GM19023 (cell line): ENCODE measurements around the gene PDZRN3.

ENCODE experiments used
- ATAC-seq: cut with Tn5 transposase; IDR thresholded peaks from one replicate; pipeline ENCODE4 v1.9.1; 2021; ENCODE audit warnings: mild to moderate bottlenecking, moderate library complexity; ENCODE audit not compliant: unreplicated experiment

PDZRN3 gene

GRCh38 chr3:73624821-73625665 lies at the start of gene PDZRN3:
TSS of gene PDZRN3 (minus strand) at chr3:73624941.
- no peak for ATAC-seq

- ATAC-seq, result no peak
Observed at GRCh38 chr3:73674280-73674679, 49.5 kb upstream of the PDZRN3 start.

GRCh38 chr3:73669260-73669659 lies 44.5 kb upstream of the PDZRN3 start:
- ATAC-seq, result no peak

GRCh38 chr3:73668391-73668790 lies 43.6 kb upstream of the PDZRN3 start:
- no peak for ATAC-seq

GRCh38 chr3:73667889-73668288 lies 43.1 kb upstream of the PDZRN3 start:
- no peak for ATAC-seq

- no peak for ATAC-seq
Observed at GRCh38 chr3:73665286-73665685, 40.5 kb upstream of the PDZRN3 start.

GRCh38 chr3:73664389-73664788 lies 39.6 kb upstream of the PDZRN3 start:
- ATAC-seq, result no peak

- ATAC-seq, result no peak
Observed at GRCh38 chr3:73663495-73663894, 38.8 kb upstream of the PDZRN3 start.

- ATAC-seq, result no peak
Observed at GRCh38 chr3:73661265-73661664, 36.5 kb upstream of the PDZRN3 start.

GRCh38 chr3:73658227-73658626 lies 33.5 kb upstream of the PDZRN3 start:
- no peak for ATAC-seq

- no peak for ATAC-seq
Observed at GRCh38 chr3:73657186-73657585, 32.4 kb upstream of the PDZRN3 start.

- ATAC-seq, result no peak
Observed at GRCh38 chr3:73656241-73656890, 31.6 kb upstream of the PDZRN3 start.

GRCh38 chr3:73655197-73655596 lies 30.5 kb upstream of the PDZRN3 start:
- no peak for ATAC-seq

GRCh38 chr3:73653877-73654276 lies 29.1 kb upstream of the PDZRN3 start:
- no peak for ATAC-seq

GRCh38 chr3:73653351-73653750 lies 28.6 kb upstream of the PDZRN3 start:
- no peak for ATAC-seq

GRCh38 chr3:73652896-73653295 lies 28.2 kb upstream of the PDZRN3 start:
- no peak for ATAC-seq

- no peak for ATAC-seq
Observed at GRCh38 chr3:73637042-73637441, 12.3 kb upstream of the PDZRN3 start.

GRCh38 chr3:73635254-73635653 lies 10.5 kb upstream of the PDZRN3 start:
- no peak for ATAC-seq

GRCh38 chr3:73633916-73634344 lies 9.2 kb upstream of the PDZRN3 start:
- no peak for ATAC-seq

- no peak for ATAC-seq
Observed at GRCh38 chr3:73633453-73633852, 8.7 kb upstream of the PDZRN3 start.

- no peak for ATAC-seq
Observed at GRCh38 chr3:73626106-73626505, 1.4 kb upstream of the PDZRN3 start.
